HG02885 (cell line): Measurements from ENCODE around the gene LRRC8E.

Experiments
- ATAC-seq: cut with Tn5 transposase; IDR thresholded peaks from one replicate; pipeline ENCODE4 v1.9.1; 2021; ENCODE audit warnings: mild to moderate bottlenecking; ENCODE audit not compliant: unreplicated experiment, poor library complexity

Gene LRRC8E

GRCh38 chr19:7904074-7905020 lies 16.0 kb downstream of the LRRC8E start:
- ATAC-seq, result peak; percentile 42

- ATAC-seq, result no peak
These were observed 17.0 kb downstream of the LRRC8E start for GRCh38 chr19:7905268-7905667.

GRCh38 chr19:7905859-7906258 lies 17.5 kb downstream of the LRRC8E start:
- ATAC-seq, result no peak

GRCh38 chr19:7907122-7907521 lies 18.8 kb downstream of the LRRC8E start:
- no peak for ATAC-seq

GRCh38 chr19:7907544-7907943 lies 19.2 kb downstream of the LRRC8E start:
- no peak for ATAC-seq

- no peak for ATAC-seq
These were observed 19.9 kb downstream of the LRRC8E start for GRCh38 chr19:7908078-7908699.

GRCh38 chr19:7908742-7909461 lies 20.6 kb downstream of the LRRC8E start:
- ATAC-seq, result no peak

GRCh38 chr19:7909471-7910067 lies 21.3 kb downstream of the LRRC8E start:
- no peak for ATAC-seq

GRCh38 chr19:7910321-7911161 lies 22.2 kb downstream of the LRRC8E start:
- ATAC-seq, result no peak

- no peak for ATAC-seq
These were observed 23.3 kb downstream of the LRRC8E start for GRCh38 chr19:7911508-7912143.

GRCh38 chr19:7912144-7912696 lies 23.9 kb downstream of the LRRC8E start:
- no peak for ATAC-seq

- no peak for ATAC-seq
These were observed 24.6 kb downstream of the LRRC8E start for GRCh38 chr19:7912697-7913564.

- ATAC-seq, result no peak
These were observed 25.3 kb downstream of the LRRC8E start for GRCh38 chr19:7913652-7914051.

GRCh38 chr19:7914099-7914498 lies 25.8 kb downstream of the LRRC8E start:
- ATAC-seq, result no peak

- ATAC-seq, result no peak
These were observed 26.3 kb downstream of the LRRC8E start, which contains the start of gene TGFBR3L for GRCh38 chr19:7914598-7915045. TSS of gene TGFBR3L (plus strand) at chr19:7914830.

GRCh38 chr19:7915250-7916102 lies 27.2 kb downstream of the LRRC8E start:
- ATAC-seq, result no peak
